Measurements from ENCODE around the gene NEK4. TPM values are rescaled to one million over a fixed set of nuclear protein-coding genes. Genes with fewer than 3 reads are reported as not detected.

The NEK4 gene
- total RNA-seq, 1 donor from 2014 or later = 32.9 TPM

DNA sequence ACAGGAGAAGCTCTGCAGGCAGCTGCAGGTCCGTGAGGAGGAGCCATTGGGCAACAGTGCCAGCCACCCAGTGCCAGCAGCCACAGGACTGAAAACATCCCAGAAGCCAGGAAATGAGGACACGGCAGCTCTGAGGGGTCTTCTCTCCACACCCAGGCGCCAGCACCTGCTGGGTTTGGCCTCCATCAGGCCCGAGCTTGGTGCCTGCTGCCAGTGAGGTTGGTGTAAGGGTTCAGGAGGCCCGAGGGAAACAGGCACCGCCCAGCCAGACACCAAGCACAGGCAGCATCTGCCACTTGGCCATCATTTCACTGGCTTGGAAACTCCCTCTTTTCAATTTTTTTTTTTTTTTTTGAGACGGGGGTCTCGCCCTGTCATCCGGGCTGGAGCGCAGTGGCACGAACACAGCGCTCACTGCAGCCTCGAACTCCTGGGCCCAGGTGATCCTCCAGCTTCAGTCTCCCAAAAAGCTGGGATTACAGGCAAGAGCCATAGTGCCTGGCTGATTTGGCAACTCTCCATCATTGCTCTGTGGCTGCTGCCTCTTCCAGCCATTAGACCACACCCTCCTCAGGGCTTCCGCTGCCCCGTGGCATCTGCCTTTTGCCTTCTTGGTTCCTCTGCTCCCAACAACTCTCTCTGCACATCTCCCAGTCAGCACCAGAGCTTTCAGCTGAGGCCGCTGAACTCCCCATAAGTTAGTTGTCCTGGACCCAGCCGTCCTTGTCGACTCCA is 22.4 kb upstream of the NEK4 start:
- Mint-ChIP-seq H3K27ac (no peak overlapping the region), H3K4me3 (no peak overlapping the region), H3K4me1 (no peaks in the 10 kb centered on the region), H3K27me3 (ENCODE audit: low read depth) (no peaks in the 10 kb centered on the region), H3K9me3 (no peaks in the 10 kb centered on the region), H3K36me3 (no peaks in the 10 kb centered on the region)
- TF ChIP-seq CTCF (IDR thresholded peaks at IDR 0.05; ENCODE audit: unreplicated experiment) = no peak
- DNase-seq (ENCODE audit: low spot score in 2 of 2, unreplicated experiment in 2 of 2) = no peak

- no peaks in the 10 kb centered on the region for H3K4me1 Mint-ChIP-seq
- no peak overlapping the region for H3K4me3 Mint-ChIP-seq
- no peaks in the 10 kb centered on the region for H3K27me3 Mint-ChIP-seq (ENCODE audit: low read depth)
- TF ChIP-seq CTCF (IDR thresholded peaks at IDR 0.05; ENCODE audit: unreplicated experiment) = no peak
- no peak overlapping the region for H3K27ac Mint-ChIP-seq
- no peaks in the 10 kb centered on the region for H3K36me3 Mint-ChIP-seq
- no peaks in the 10 kb centered on the region for H3K9me3 Mint-ChIP-seq
- no peak for DNase-seq (ENCODE audit: low spot score in 2 of 2, unreplicated experiment in 2 of 2)
These were observed 21.7 kb upstream of the NEK4 start for GRCh38 chr3:52792413-52792812.

- Mint-ChIP-seq H3K27ac (no peak overlapping the region), H3K27me3 (ENCODE audit: low read depth) (no peaks in the 10 kb centered on the region), H3K4me1 (no peaks in the 10 kb centered on the region)
These were observed 21.2 kb upstream of the NEK4 start for GRCh38 chr3:52791928-52792327.

GRCh38 chr3:52791366-52791765 is 20.6 kb upstream of the NEK4 start:
- no peaks in the 10 kb centered on the region for H3K4me1 Mint-ChIP-seq
- DNase-seq (ENCODE audit: low spot score in 2 of 2, unreplicated experiment in 2 of 2) = no peak
- no peaks in the 10 kb centered on the region for H3K9me3 Mint-ChIP-seq
- H3K27ac Mint-ChIP-seq = no peak overlapping the region
- H3K36me3 Mint-ChIP-seq = no peaks in the 10 kb centered on the region
- TF ChIP-seq CTCF (IDR thresholded peaks at IDR 0.05; ENCODE audit: unreplicated experiment) = no peak
- no peak overlapping the region for H3K4me3 Mint-ChIP-seq
- H3K27me3 Mint-ChIP-seq (ENCODE audit: low read depth) = no peaks in the 10 kb centered on the region

More at GRCh38 chr3:52791928-52792327, 21.2 kb upstream of the NEK4 start:
- no peak for TF ChIP-seq CTCF (IDR thresholded peaks at IDR 0.05; ENCODE audit: unreplicated experiment)
- no peaks in the 10 kb centered on the region for H3K9me3 Mint-ChIP-seq
- DNase-seq (ENCODE audit: low spot score in 2 of 2, unreplicated experiment in 2 of 2) = no peak
- H3K36me3 Mint-ChIP-seq = no peaks in the 10 kb centered on the region
- H3K4me3 Mint-ChIP-seq = no peak overlapping the region

DNA sequence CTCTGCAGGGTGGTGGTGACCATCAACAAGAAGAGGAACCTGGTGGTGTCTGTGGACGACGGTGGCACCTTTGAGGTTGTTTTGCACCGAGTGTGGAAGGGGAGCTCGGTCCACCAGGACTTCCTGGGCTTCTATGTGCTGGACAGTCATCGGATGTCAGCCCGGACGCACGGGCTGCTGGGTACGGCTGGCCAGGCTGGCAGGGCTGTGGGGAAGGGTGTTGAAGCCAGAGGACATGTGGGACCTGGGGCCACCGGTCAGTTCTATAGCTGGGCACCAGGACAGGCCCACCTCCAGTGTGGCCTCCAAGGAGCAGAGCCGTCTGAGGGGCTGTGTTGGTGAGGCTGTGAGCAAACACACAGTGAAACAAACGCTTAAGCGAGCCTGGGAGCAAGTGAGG is 20.0 kb upstream of the NEK4 start:
- Mint-ChIP-seq H3K4me3 (no peak overlapping the region), H3K27me3 (ENCODE audit: low read depth) (no peaks in the 10 kb centered on the region), H3K9me3 (no peaks in the 10 kb centered on the region), H3K27ac (no peak overlapping the region), H3K36me3 (no peaks in the 10 kb centered on the region), H3K4me1 (no peaks in the 10 kb centered on the region)
- DNase-seq (ENCODE audit: low spot score in 2 of 2, unreplicated experiment in 2 of 2) = no peak
- TF ChIP-seq CTCF (IDR thresholded peaks at IDR 0.05; ENCODE audit: unreplicated experiment) = no peak

Data from mesothelial cell of epicardium (in vitro differentiated cells).